ENCODE measurements around the gene PGM1.
A peak's percentile ranks its signal among the peaks of the same experiment; 100 is the strongest.

The PGM1 gene

GRCh38 chr1:63601061-63601460 is 7.8 kb downstream of the PGM1 start:
- DNase-seq (ENCODE audit: low spot score) = no peak

GRCh38 chr1:63601463-63601862 is 8.3 kb downstream of the PGM1 start:
- DNase-seq (ENCODE audit: low spot score) = no peak

GRCh38 chr1:63601912-63602311 is 8.7 kb downstream of the PGM1 start:
- no peak for DNase-seq (ENCODE audit: low spot score)

- DNase-seq (ENCODE audit: low spot score) = no peak
Observed at GRCh38 chr1:63602629-63603028, 9.4 kb downstream of the PGM1 start.

GRCh38 chr1:63603810-63604209 is 10.6 kb downstream of the PGM1 start:
- no peak for DNase-seq (ENCODE audit: low spot score)

GRCh38 chr1:63607322-63607721 is 14.1 kb downstream of the PGM1 start:
- DNase-seq (ENCODE audit: low spot score) = no peak

GRCh38 chr1:63611231-63611630 is 18.0 kb downstream of the PGM1 start:
- no peak for DNase-seq (ENCODE audit: low spot score)

- no peak for DNase-seq (ENCODE audit: low spot score)
Observed at GRCh38 chr1:63612564-63612963, 19.4 kb downstream of the PGM1 start.

- no peak for DNase-seq (ENCODE audit: low spot score)
Observed at GRCh38 chr1:63612971-63613370, 19.8 kb downstream of the PGM1 start.

- DNase-seq (ENCODE audit: low spot score) = peak; percentile 32
Observed at GRCh38 chr1:63615768-63616420, 22.7 kb downstream of the PGM1 start.

GRCh38 chr1:63617450-63617849 is 24.2 kb downstream of the PGM1 start:
- DNase-seq (ENCODE audit: low spot score) = no peak

GRCh38 chr1:63618011-63618410 is 24.8 kb downstream of the PGM1 start:
- DNase-seq (ENCODE audit: low spot score) = no peak

GRCh38 chr1:63619558-63619957 is 26.3 kb downstream of the PGM1 start:
- DNase-seq (ENCODE audit: low spot score) = no peak

GRCh38 chr1:63620671-63621070 is 27.5 kb downstream of the PGM1 start:
- DNase-seq (ENCODE audit: low spot score) = no peak

GRCh38 chr1:63621075-63621474 is 27.9 kb downstream of the PGM1 start:
- DNase-seq (ENCODE audit: low spot score) = no peak

- no peak for DNase-seq (ENCODE audit: low spot score)
Observed at GRCh38 chr1:63621698-63622097, 28.5 kb downstream of the PGM1 start.

GRCh38 chr1:63622849-63623566 is 29.8 kb downstream of the PGM1 start:
- DNase-seq (ENCODE audit: low spot score) = no peak

GRCh38 chr1:63623952-63624351 is 30.7 kb downstream of the PGM1 start:
- no peak for DNase-seq (ENCODE audit: low spot score)

- peak; percentile 27 for DNase-seq (ENCODE audit: low spot score)
Observed at GRCh38 chr1:63624911-63625310, 31.7 kb downstream of the PGM1 start.

GRCh38 chr1:63626222-63626621 is 33.0 kb downstream of the PGM1 start:
- DNase-seq (ENCODE audit: low spot score) = no peak

GRCh38 chr1:63628607-63629006 is 35.4 kb downstream of the PGM1 start:
- no peak for DNase-seq (ENCODE audit: low spot score)

GRCh38 chr1:63630238-63630637 is 37.0 kb downstream of the PGM1 start:
- no peak for DNase-seq (ENCODE audit: low spot score)

- DNase-seq (ENCODE audit: low spot score) = no peak
Observed at GRCh38 chr1:63630666-63631065, 37.5 kb downstream of the PGM1 start.

GRCh38 chr1:63632110-63632509 is 38.9 kb downstream of the PGM1 start:
- DNase-seq (ENCODE audit: low spot score) = no peak

Data from hepatic stellate cell (primary cell).